ENCODE measurements around the gene ADAMTS1. TPM values are rescaled to one million over a fixed set of nuclear protein-coding genes. Genes with fewer than 3 reads are reported as not detected.

Gene ADAMTS1
- 10 to 100 TPM; 65.9 to 89.7 TPM for total RNA-seq

DNA sequence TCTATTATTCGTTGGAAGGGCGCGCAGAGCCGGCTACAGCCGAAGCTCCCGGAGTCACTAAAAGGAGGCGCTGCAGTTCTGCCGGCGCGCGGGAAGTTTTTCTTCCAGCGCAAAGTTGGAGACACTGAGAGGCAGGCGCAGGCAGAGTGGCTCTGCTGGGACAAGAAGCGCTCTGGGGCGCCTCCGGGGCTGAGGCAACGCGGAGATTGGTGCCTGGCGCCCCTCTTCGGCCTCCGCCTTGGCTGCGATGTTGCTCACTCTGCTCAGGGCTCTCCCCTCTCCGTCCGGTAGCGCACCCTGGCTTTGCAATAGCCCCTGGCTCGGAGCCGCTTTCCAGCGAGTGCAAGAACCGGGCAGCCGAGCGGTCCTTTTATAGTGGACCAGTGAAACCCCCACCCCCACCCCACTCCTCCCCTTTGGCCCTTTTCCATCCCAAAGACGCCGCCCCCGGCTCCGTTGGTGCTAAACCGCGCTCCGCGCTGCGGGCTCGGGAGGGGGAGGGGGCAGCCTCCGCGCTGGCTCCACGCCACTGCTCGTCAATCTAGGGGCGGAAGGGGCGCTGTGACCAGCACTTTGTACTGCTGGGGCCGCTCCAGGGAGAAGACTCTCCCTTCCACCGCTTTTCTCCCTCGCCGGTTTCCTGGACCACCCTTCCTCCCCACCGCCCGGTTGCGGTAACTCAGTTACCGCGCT, at the start of gene ADAMTS1:
Gene ADAMTS1, minus strand, starts transcription at position 344 of the 693 bp plus-strand sequence. CDS start 455 bp downstream, outside the sequence.
- DNase-seq (ENCODE audit: low spot score), result peak; percentile 97
- no peaks in the 10 kb centered on the region for H3K9me3 ChIP-seq
- H3K36me3 ChIP-seq, result peaks cover 39% of the 10 kb centered on the region
- no peaks in the 10 kb centered on the region for H3K27me3 ChIP-seq
- peaks cover 0 to 36% of the 10 kb centered on the region in 2 donors for H3K4me1 ChIP-seq
- H3K4me3 ChIP-seq, result peak within 1 kb of the TSS; percentile 72 to 82
- TF ChIP-seq, protein P1, sequence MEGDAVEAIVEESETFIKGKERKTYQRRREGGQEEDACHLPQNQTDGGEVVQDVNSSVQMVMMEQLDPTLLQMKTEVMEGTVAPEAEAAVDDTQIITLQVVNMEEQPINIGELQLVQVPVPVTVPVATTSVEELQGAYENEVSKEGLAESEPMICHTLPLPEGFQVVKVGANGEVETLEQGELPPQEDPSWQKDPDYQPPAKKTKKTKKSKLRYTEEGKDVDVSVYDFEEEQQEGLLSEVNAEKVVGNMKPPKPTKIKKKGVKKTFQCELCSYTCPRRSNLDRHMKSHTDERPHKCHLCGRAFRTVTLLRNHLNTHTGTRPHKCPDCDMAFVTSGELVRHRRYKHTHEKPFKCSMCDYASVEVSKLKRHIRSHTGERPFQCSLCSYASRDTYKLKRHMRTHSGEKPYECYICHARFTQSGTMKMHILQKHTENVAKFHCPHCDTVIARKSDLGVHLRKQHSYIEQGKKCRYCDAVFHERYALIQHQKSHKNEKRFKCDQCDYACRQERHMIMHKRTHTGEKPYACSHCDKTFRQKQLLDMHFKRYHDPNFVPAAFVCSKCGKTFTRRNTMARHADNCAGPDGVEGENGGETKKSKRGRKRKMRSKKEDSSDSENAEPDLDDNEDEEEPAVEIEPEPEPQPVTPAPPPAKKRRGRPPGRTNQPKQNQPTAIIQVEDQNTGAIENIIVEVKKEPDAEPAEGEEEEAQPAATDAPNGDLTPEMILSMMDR (IDR thresholded peaks at IDR 0.05), result peak in 1 of 2 donors; percentile 31
- H3K27ac ChIP-seq, result peak within 1 kb of the TSS; percentile 92 to 99

- Histone ChIP-seq H3K4me3 (no peak overlapping the region), H3K27me3 (no peaks in the 10 kb centered on the region), H3K27ac (no peak overlapping the region), H3K4me1 (no peaks in the 10 kb centered on the region), H3K36me3 (no peaks in the 10 kb centered on the region), H3K9me3 (no peaks in the 10 kb centered on the region)
- no peak for DNase-seq (ENCODE audit: low spot score)
- TF ChIP-seq, protein P1 (IDR thresholded peaks at IDR 0.05), result no peak
These were observed 46.9 kb upstream of the ADAMTS1 start for GRCh38 chr21:26892151-26892550.

DNA sequence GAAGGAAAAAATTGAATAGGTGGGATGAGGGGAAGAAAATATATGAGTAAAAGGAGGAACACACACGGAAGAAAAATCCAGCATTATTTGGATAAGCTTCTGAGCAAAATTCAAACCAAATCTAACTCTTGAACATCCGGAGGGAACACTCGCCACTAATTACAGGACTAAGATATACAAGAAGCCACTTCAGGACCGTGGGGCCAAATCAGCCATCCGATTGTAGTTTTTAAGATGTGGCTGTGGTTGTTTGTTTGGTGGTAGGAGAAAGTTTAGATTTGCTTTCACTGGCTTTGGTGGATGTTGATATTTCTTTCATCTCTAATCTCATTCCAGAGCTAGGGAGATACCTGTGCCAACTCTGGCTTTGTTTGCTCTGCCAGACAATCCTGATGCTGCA, 43.7 kb upstream of the ADAMTS1 start:
- no peak overlapping the region for H3K4me3 ChIP-seq
- no peaks in the 10 kb centered on the region for H3K36me3 ChIP-seq
- no peaks in the 10 kb centered on the region for H3K9me3 ChIP-seq
- no peaks in the 10 kb centered on the region for H3K4me1 ChIP-seq
- H3K27ac ChIP-seq, result no peak overlapping the region
- TF ChIP-seq, protein P1 (IDR thresholded peaks at IDR 0.05), result no peak
- DNase-seq (ENCODE audit: low spot score), result no peak
- no peaks in the 10 kb centered on the region for H3K27me3 ChIP-seq

DNA sequence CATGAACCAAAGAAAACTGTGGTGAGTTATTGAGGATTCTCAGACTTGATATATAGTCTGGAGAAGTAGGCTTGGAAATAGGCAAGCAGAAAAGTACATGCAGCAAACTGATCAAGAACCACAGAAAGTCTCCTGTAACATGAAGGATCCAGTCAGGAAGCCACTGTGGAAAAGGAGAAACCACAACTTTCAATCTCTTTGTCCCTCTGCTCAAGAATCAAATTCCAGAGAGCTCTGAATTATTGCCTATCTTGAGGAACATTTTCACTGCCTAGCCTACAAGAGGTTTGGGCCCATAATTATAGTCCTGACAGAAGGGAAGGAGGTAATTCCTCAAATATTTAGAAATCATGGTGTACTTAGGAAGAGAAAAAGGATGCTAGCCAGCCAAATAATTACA, 43.0 kb upstream of the ADAMTS1 start:
- no peak for DNase-seq (ENCODE audit: low spot score)
- H3K9me3 ChIP-seq, result no peaks in the 10 kb centered on the region
- no peaks in the 10 kb centered on the region for H3K4me1 ChIP-seq
- H3K27me3 ChIP-seq, result no peaks in the 10 kb centered on the region
- no peak overlapping the region for H3K27ac ChIP-seq
- TF ChIP-seq, protein P1 (IDR thresholded peaks at IDR 0.05), result no peak
- H3K36me3 ChIP-seq, result no peaks in the 10 kb centered on the region
- no peak overlapping the region for H3K4me3 ChIP-seq

GRCh38 chr21:26887251-26887650, 42.0 kb upstream of the ADAMTS1 start:
- H3K36me3 ChIP-seq, result no peaks in the 10 kb centered on the region
- no peaks in the 10 kb centered on the region for H3K27me3 ChIP-seq
- H3K4me1 ChIP-seq, result no peaks in the 10 kb centered on the region
- H3K9me3 ChIP-seq, result no peaks in the 10 kb centered on the region
- H3K27ac ChIP-seq, result no peak overlapping the region
- H3K4me3 ChIP-seq, result no peak overlapping the region
- TF ChIP-seq, protein P1 (IDR thresholded peaks at IDR 0.05), result no peak
- DNase-seq (ENCODE audit: low spot score), result no peak

- Histone ChIP-seq H3K9me3 (no peaks in the 10 kb centered on the region), H3K27ac (no peak overlapping the region), H3K4me3 (no peak overlapping the region), H3K27me3 (no peaks in the 10 kb centered on the region), H3K36me3 (no peaks in the 10 kb centered on the region), H3K4me1 (no peaks in the 10 kb centered on the region)
- TF ChIP-seq, protein P1 (IDR thresholded peaks at IDR 0.05), result no peak
- no peak for DNase-seq (ENCODE audit: low spot score)
These were observed 39.2 kb upstream of the ADAMTS1 start for GRCh38 chr21:26884436-26884835.
